Endometrial microvascular endothelial cells (primary cell): ENCODE results near the gene MAPRE3. TPM values are rescaled to one million over a fixed set of nuclear protein-coding genes. Genes with fewer than 3 reads are reported as not detected.
"Not testable (repeated sequence)": the region's sequence is repeated elsewhere in the genome, so short reads cannot be mapped to it uniquely, and the experiment has no call there.

ENCODE experiments used
- in situ Hi-C: cut with HindIII; loops from 2 replicates; pipeline ENCODE4 v1.10.0; 2017; ENCODE audit warnings: low sequenced_read_pairs, low pct_unique_long_range_greater_than_20kb; ENCODE audit errors: inconsistent ontology term
- total RNA-seq: library from RNA; depleted of rRNA; stranded (reverse); fragments of >200 nt; gene quantifications from one replicate; pipeline ENCODE4 v1.2.3, GENCODE V29; 2015; ENCODE audit errors: inconsistent ontology term

Gene MAPRE3
- total RNA-seq = 2.6 TPM

DNA sequence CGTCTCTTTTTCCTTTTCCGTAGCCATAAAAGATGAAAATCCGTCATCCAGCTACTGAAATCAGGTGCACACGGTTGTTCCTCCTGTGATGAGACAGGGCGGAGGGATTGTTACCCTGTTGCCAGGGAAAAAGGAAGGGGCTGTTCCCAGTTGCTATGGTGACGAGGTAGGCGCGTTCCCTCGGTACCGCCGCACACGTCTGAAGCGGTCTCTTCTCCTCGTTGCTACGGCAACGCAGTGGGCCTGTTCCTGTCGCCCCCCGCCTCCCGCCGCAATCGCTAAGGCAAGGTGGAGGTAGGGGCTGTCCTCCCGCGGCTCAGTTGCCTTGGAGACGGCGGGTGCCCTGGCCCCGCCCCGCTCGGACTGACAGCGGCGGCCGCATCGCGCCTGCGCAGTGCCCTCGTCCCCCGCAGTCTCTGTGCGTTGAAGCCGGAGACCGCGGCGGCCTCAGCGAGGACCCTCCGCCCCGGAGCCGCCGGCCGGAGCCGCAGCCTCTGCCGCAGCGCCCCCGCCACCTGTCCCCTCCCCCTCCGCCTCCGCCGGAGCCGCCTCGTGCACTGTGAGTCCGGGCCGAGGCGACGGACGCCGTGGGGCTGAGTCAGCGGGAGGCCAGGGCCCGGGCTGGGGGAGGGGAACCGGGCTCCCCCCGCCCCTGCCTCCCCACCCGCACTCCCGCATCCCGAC, at the start of gene MAPRE3:
TSS of gene MAPRE3 (plus strand) at position 394 of the 684 bp plus-strand sequence. CDS start 51,582 bp downstream, outside the sequence.
- in situ Hi-C loops = no loop called here

DNA sequence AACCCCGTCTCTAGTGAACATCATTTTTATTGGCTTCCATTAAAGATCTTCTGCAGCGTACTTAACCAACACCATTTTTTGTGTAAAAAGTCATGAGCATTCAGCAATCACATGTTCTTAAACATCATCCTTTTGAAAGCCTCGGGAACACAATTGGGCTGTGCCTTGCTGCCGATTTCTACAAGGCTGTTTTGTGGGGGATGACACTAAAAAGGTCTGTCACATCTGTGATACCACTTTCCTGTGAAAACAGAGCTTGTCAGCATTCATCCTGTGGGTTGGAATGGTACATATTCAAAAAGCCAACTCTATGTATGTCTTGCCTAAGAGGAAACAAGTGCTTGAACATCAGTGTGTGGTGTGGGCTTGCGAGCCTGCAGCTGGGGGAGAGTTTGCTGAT, 49.1 kb upstream of the MAPRE3 start:
- in situ Hi-C loops = no loop called here

DNA sequence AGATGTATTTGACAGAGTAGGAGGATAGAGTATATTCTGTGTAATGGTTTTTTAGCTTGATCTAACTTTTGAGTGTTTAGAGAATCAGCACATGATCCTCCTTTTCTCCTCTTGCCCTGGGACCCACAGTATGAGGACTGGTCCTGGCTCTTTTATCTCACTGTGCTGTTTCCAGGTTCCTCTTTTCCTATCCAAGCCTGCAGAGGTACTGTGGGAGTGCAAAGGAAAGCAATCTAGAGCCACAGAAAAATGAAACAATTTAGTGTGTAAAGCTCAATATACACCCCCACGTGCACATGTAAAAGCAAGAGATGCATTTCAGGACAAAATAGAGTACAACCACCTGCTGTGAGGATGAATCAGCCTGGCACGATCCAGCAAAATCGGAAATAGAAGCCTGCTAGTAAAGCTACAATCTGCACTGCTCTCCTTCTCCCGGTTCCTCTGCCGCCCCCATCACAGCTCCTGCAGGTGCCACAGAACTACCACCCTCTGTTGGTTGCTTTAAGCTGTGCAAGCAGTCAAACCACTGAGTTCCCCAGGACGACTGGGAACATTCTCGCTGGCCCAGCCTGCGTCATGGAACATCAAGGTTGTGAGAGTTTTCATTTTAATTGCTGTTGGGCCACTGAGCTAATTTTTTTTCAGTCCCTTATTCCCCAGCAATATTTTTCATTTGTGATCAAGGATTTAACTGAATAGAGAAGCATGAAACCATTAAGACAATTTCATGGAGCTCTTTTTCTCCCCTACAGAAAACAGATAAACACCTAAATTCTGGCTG, 47.8 kb upstream of the MAPRE3 start:
- in situ Hi-C loops = no loop called here

DNA sequence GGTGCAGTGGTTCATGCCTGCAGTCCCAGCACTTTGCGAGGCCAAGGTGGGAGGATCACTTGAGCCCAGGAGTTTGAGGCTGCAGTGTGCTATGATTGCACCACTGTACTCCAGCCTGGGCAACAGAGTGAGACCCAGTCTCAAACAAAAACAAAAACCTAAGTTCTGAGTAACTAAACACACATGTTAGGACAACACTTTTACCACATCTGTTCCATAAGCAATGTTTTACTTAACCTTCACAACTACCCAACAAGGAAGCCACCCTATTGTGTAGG, 47.3 kb upstream of the MAPRE3 start:
- in situ Hi-C loops = not testable (repeated sequence)

DNA sequence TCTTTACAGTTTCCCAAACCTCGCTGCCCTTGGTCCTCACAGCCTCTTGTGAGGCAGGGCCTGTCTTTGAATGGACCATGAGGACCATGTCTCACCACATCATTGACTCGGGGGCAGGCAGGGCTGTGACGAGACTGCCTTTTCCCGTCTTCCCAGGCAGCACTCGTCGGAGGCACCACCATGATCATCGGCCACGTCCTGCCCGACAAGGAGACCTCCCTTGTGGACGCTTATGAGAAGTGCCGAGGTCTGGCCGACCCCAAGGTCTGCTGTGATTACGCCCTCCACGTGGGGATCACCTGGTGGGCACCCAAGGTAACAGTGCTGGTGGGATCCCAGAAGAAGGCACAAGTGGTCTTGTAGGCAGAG, 45.7 kb upstream of the MAPRE3 start:
- in situ Hi-C loops = no loop called here

DNA sequence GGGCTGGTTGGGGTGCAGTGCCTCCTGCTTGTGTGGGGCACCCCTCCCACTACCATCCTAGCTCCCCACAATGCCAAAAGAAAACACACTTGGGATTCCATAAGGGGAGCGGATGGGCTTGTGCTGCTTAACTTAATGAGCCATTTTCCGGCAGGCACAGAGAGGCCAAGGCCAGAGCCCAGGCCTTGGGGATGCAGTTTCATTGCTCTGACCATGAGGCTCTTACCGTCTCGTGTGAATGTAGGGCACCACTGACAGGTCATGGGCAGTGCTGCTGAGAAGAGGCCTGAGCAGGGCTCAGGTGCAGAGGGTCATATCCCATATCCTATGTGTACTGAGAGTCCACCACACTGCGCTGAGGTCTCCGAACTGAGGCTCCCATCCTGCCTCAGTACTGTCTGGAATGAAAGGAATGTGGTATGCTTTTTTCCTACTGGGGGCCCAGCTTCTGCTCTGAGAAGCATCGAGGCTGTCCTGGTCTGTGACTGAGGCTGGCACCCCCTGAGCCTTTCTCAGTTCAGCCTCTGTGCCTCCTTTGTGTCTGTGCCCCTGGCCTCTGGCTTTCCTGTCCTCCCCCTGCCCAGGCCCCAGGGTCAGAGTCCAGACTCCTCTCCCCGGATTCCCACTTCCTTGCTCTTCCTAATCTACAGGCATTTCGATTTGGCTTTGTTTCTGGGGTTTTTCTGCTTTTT, 45.2 kb upstream of the MAPRE3 start:
- in situ Hi-C loops = no loop called here

DNA sequence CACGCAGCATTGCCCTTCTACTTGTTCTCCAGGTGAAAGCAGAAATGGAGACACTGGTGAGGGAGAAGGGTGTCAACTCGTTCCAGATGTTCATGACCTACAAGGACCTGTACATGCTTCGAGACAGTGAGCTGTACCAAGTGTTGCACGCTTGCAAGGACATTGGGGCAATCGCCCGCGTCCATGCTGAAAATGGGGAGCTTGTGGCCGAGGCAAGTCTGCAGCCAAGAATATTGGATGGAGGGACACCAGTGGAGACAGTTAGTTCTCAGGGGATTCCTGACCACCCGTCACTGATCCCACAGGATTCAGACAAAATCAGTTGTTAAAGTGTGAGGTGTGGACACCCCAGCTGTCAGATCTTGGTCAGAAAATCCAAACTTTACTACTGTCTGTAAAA, 43.2 kb upstream of the MAPRE3 start:
- in situ Hi-C loops = no loop called here

DNA sequence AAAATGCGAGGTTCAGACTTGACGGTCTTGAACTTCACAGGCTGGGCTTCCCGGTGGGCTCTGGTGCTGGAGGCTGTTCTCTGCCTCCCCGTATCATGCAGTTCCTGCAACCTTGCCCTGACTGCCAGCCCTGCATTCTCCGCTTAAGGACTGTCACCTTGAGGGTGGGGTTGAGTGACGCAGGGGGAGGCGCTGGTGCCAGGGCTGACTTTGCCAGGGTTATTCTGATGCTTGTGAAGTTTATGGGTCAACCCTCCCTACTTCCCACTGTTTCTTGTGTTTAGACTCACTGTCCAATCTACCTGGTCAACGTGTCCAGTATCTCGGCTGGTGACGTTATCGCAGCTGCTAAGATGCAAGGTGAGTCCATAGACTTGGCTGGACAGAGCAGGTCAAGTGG, 37.5 kb upstream of the MAPRE3 start:
- in situ Hi-C loops = no loop called here

DNA sequence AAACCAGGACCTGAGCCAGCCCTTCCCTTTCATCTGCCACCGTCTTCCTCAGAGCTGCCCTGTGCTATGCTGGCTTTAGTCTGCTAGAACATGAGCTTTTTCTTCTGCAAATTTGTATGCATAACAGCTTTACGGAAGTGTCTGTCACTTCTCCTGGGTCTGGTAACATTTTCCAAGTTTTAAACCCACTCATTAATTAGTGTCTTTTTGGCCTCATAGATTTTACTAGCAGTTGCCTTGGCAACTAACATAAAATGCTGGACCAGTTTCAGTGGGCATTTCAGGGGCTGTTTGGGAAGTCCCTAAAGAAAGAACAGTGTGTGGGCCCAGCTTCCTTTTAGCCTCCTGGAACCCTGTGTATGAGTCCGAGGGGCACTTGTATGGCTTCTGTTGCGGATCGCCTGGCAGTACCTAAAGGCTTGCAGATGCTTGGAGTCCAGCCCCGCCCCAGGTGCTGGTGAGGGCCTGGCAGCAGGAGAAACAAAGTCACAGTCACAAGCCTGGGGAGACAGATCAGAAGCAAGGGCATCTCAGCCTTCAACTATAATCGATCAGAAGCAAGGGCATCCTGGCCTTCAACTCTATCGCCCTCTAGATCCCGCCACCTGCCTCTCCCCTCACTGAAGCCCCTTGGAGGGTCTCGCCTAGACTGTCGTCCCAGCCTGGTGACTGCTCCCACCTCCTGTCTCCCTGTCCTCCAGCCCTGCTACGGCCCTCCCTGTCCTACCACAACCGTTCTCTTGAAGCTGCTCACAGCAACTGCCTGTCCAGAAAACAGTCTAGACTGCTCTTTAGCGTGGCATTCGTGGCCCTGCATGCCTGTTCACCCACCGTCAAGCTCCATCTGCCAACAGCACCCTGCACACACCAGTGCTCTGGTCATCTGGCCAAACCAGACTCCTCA, 36.8 kb upstream of the MAPRE3 start:
- in situ Hi-C loops = no loop called here

DNA sequence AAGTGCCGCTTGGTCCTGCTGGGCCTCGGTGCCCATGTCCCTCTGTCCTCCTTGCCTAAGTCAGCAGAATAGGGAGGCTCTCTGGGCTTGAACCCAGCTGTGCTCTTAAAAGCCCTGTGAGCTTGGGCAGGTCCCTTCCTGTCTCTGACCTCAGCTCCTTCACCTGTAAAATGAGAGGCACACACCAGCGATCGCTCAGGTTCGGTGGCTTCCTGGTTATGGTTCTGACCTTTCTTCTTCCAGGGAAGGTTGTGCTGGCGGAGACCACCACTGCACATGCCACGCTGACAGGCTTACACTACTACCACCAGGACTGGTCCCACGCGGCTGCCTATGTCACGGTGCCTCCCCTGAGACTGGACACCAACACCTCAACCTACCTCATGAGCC, 36.1 kb upstream of the MAPRE3 start:
- in situ Hi-C loops = no loop called here

DNA sequence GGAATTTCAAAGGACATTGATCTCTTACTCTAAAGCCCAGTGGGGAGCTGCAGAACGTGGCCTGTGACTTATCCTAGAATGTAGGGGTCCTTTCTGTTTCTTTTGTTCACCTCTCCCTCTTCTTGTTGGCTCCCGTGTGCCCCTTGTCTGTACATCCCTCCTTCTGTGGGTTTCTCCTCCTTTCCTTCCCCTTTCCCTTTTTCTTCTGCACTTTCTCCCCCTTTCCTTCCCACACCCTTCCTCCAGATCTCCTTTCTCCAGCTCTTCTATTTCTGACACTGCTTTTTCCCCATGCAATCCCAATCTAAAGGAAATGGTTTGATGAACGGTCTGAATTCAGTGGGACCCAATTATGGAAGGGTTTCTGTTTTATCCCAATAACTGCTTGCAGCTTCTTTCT, 35.5 kb upstream of the MAPRE3 start:
- in situ Hi-C loops = no loop called here

DNA sequence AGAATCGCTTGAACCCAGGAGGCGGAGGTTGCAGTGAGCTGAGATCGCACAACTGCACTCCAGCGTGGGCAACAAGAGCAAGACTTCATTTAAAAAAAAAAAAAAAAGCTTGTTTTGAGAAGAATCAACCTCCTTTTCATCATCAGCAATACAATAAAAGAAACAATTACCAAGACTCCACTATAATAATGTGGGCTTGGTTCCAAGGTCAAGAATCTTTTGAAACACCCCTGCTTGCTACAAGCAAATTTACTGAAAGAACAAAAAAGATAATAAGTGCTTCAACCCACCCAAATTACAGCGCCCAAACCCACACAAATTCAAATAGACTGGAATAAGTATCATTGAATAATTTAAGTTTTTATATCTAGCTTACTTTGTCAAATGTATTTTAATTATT, 33.6 kb upstream of the MAPRE3 start:
- in situ Hi-C loops = no loop called here

DNA sequence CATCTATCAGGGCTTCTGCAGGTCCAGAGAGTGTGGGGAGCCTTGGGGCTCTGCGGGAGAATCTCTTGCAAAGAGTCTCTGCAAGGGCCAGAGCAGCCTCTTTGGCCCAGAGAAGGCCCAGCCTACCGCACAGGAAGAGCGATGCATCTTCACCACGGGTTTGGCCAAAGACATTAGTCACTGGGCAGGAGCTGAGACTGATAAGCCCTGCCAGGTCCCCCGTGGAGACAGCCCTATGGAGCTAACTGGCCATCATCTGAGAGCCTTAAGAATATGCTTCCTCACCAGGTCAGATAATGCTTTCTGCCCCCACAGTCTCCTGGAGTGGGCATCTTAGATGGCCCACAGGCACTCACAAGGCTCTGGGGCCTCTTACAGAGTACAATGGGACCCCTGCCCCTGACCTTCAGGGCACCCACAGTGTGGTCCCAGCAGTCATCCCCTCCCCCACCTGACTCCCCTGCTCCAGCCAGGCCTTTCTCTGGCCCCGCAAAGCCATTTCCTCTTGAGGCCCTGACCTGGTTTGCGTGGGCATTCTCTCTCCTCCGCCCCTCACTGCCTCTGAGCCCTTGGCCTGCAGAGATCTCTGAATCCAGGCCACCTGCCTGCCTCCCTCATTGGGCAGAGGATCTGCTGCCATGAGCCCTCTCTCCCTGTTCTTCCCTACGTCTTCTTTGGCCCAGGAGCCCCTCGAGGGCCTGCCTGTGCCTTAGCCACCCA, 31.9 kb upstream of the MAPRE3 start:
- in situ Hi-C loops = no loop called here

DNA sequence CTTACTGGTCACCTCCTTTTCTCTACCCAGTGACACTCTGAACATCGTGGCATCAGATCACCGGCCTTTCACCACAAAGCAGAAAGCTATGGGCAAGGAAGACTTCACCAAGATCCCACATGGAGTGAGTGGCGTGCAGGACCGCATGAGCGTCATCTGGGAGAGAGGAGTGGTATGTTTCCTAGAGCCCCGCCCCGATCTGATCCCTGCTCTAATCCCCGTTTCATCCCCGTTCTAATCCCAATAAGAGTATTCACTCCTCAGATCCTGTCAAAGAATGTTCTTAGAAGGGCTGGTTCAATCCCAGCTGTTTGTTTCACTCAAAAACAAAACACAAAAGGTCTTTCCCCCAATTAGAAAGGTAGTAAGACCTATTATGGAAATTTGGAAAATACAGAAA, 30.4 kb upstream of the MAPRE3 start:
- in situ Hi-C loops = no loop called here

DNA sequence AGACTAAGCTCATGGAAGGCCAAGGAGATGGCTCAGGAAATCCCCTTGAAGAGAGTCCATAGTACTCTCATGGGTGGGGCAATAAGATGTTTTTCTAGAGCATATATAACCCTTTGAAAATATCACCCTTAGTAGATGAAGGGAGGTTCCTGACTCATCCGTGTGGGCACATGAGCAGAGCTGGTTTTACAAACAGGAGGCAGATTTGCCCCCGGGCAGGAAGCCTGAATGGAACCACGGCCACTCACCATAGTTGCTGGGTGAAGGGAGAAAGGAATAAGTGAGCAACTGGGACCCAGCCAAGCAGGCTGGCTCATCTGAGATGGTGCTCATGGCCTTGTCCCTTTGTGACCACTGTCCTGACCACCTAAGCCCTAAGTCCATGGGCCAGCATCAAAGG, 29.0 kb upstream of the MAPRE3 start:
- in situ Hi-C loops = no loop called here

DNA sequence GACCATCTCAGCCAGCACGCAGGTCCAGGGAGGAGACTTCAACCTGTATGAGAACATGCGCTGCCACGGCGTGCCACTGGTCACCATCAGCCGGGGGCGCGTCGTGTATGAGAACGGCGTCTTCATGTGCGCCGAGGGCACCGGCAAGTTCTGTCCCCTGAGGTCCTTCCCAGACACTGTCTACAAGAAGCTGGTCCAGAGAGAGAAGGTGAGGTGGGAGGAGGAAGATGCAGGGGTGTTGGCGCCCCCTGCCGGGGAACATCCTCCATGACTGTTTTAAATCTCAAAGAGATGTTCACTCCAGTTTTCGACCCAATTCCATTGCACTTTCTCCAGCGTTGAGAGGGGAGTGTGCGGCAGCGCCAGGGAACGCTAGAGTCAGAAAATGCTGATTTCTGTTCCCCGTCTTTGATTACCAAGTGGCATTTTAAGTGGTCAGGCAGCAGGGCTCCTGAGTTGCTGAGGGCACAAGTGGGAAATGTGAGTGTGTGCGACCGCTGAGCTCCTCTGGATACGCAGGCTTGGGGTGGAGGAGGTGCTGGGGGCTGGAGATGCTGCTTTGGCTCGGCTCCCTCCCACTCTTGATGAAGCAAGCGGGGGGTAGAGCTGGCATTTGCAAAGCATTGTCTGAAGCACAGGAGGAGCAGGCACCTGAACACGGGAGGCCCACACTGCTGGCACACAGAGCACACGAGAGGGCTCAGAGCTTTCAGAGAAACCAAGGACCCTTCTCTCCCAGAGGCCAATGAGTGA, 27.7 kb upstream of the MAPRE3 start:
- in situ Hi-C loops = no loop called here

DNA sequence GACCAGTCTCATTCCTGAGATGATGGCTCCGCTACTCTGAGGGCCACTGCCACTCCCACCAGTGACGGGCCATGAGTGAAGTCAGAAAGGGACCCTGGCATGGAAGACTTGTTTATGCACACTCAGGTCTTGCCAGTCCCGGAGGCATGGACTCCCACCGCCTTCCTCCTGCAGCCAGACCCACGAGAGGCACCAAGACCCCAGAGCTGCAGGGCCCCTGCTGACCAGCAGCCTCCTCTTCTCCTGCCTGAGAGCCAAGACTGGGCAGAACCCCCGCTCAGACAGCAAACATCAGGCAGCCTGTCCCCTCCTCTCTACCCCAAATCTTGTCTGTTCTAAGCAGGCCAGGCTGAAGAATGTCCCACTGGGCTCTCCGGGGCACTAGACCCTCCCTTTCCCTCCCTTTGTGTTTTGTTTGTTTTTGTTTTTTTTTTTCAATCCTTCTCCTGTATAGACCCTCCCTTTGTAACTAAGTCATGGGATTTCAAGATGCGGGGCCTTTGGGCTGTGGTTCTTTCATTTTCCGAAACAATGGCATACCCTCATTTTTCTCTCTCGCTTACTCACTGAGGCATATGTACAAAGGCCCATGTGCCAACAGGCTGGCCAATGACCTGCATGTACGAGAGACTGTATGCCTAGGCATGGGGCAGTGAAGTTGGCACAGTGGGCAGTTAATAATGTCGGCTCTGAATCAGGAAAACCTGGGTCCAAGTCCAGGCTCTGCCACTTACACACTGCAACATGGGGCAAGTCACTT, 24.3 kb upstream of the MAPRE3 start:
- in situ Hi-C loops = no loop called here
